NCI-H460 (cell line): ENCODE measurements around the gene CHMP2B. TPM values are rescaled to one million over a fixed set of nuclear protein-coding genes. Genes with fewer than 3 reads are reported as not detected.
"Not testable (repeated sequence)": the region's sequence is repeated elsewhere in the genome, so short reads cannot be mapped to it uniquely, and the experiment has no call there.

Experiments
- DNase-seq: peaks from one replicate; pipeline ENCODE4 v3.0.0-alpha.2; 2016; ENCODE audit warnings: low read depth; ENCODE audit errors: extremely low read depth
- total RNA-seq: library from RNA; depleted of rRNA; stranded (reverse); fragments of >200 nt; shearing (Covaris generic); gene quantifications from 2 replicates; pipeline ENCODE4 v1.2.3, GENCODE V29; 2014

The CHMP2B gene
- total RNA-seq, 1 experiment from 2014 or later = 21.7 TPM

- no peak for DNase-seq
These were observed 1.2 kb downstream of the CHMP2B start for GRCh38 chr3:87228316-87228715.

GRCh38 chr3:87229113-87229512 lies 2.0 kb downstream of the CHMP2B start:
- DNase-seq = no peak

DNA sequence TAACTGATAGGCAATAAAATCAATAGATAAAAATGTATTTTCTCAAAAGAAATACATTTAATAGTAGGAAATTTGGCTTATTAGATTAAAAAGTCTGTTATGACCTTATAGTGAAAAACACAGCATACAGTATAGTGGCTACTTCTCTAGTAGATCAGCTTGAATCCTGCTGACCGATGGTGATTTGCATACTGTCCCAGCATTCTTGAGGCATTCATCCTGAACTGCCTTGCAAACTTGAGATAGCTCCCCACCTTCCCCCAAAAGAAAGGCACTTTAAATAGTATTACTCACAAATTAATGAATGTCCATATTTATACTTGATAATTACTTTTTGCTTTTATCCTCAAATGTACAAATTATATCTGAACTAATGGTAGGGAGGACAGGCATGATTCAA lies 6.7 kb downstream of the CHMP2B start:
- DNase-seq = no peak

- DNase-seq = no peak
These were observed 9.0 kb downstream of the CHMP2B start for GRCh38 chr3:87236093-87236492.

- DNase-seq = no peak
These were observed 19.7 kb downstream of the CHMP2B start for GRCh38 chr3:87246662-87247429.

DNA sequence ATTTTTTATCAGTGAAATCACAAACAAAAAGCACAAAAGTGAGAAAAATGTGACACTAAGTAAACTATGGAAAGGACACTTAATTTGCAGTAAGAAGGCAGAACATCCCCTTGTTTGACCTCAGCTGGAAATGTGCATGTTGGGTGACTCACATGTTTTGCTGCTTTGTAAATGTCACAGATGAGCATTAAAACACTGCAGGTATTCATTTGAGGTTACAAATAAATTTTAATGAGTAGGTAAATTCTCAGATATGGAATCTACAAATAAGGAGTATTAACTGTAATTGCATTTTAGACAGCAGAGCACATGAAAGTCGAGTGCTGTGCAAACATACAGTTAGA lies 20.3 kb downstream of the CHMP2B start:
- no peak for DNase-seq

DNA sequence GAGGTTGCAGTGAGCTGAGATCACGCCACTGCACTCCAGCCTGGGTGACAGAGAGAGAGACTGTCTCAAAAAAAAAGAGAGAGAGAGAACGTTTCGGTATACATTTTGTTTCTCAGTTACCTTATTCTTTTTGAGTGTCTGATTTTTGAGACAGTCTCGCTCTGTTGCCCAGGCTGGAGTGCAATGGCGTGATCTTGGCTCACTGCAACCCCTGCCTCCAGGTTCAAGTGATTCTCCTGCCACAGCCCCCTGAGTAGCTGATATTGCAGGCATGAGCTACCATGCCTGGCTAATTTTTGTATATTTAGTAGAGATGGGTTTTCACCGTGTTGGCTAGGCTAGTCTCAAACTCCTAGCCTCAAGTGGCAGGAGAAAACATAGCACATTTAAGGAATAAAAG lies 21.1 kb downstream of the CHMP2B start:
- DNase-seq = not testable (repeated sequence)

GRCh38 chr3:87248831-87249230 lies 21.7 kb downstream of the CHMP2B start:
- DNase-seq = no peak

DNA sequence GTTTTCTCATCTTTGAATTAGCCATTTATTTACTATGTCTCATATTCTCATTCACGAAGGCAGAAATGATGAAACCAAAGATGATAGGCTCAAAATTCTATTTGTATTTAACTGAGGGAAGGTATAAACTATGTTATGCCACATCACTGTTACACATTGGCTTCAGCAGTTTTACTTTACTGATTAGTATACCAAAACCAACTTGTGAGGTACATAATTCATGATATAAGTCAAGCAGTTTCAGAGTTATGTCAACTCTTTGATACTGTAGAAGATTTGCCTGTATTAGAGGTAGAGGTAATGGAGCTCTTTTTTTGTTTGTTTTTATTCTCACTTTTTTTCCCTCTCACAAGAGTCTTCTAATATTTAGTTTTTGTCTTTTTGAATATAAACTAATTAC lies 22.9 kb downstream of the CHMP2B start:
- DNase-seq = no peak

DNA sequence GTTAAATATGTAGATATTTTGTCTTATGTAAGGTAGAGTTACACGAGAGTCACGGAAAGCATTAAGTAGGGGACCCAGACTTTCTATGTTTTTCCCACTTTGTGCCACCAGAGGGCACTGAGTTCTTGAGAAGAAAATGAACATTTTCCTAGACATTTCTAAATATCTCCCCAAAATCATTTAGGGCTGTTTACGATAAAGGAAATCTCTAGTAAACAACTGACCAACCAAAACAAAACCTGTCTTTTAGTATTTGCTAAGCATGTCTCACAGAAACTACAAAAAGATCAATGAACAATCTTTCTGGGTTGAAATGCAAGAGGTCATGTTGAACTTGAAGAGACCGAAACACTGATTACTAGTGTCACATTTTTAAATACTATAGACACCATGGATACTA lies 33.2 kb downstream of the CHMP2B start:
- peak; percentile 14 for DNase-seq

GRCh38 chr3:87261925-87262324 lies 34.8 kb downstream of the CHMP2B start:
- no peak for DNase-seq

- DNase-seq = no peak
These were observed 41.0 kb downstream of the CHMP2B start for GRCh38 chr3:87267953-87268645.

- no peak for DNase-seq
These were observed 41.6 kb downstream of the CHMP2B start for GRCh38 chr3:87268646-87269211.

- no peak for DNase-seq
These were observed 42.6 kb downstream of the CHMP2B start for GRCh38 chr3:87269723-87270122.

DNA sequence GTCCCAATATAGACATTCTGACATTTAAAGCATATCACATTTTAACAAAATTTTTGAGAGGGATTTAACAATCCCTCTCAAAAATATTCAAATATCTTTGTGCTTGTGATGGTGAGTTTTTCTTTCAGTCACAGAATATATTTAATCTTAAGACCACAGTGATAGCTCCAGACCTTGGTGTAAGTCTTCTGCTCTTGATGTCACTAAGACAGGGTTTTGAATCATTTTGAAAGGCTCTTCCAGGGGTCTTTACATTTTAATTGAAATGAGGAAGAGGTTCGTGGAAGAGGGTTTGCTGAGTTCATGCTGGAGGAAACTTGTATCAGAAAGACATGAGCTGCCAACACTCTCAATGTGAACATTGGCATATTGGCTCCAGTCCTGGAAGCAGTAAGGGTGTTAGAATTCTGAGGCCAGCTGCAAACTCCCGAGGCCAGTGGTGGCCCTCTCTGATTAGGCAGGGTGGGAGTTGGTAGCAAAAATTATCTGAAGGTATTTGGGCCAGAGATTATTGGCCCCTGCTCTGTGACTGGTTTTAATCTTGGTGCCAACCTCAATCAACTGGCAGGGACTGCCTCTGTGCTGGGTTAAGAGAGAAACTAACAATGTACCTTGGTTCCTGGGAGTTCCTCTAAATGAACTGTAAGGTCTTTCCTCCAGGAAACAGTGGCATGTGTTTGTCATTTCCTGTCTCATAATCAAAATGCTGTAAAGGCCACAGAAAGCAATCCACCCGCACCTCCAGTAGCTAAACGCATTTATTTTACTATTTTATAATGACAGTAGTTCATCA lies 44.0 kb downstream of the CHMP2B start:
- no peak for DNase-seq

GRCh38 chr3:87272718-87273341 lies 45.7 kb downstream of the CHMP2B start:
- DNase-seq = no peak

DNA sequence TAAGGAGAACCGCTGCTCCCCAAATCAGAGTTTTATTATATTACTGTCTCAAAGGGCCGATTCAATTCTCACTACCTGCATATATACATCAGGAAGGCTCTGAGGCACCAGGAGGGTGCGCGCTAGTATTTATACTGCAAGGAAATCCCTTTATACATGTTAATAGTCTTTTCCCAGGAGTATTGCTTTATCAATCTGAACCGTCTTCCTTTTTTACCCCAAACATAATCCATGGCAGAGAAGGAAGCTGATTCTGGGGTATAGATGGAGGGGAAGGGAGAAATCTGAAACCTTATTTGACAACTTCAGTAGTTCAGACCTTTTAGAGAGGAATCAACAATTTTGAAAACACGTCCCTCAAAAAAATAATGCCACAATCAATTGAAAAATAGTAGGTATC lies 49.4 kb downstream of the CHMP2B start, which contains the start of gene POU1F1:
TSS of gene POU1F1 (minus strand) at position 101 of the 400 bp plus-strand sequence. CDS start 122 bp downstream, outside the sequence.
- DNase-seq = no peak

DNA sequence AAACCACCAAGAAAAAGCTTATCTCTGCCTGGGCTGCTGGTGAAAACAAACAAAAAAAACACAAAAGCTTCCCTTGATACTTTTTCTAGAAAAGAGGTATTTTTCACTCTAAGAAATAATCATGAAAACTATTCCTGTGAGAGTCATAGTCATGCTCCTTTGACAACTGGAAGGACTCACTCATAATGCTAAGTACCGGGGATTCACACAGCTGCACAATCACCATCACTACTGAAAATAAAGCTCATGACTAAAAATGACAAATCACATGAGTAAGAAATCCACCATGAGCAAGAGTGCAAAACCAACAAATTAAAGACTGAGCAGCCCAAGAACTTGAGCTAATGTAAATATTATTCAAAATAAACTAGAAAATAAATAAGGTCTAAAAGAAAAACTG lies 59.9 kb downstream of the CHMP2B start:
- DNase-seq = no peak

DNA sequence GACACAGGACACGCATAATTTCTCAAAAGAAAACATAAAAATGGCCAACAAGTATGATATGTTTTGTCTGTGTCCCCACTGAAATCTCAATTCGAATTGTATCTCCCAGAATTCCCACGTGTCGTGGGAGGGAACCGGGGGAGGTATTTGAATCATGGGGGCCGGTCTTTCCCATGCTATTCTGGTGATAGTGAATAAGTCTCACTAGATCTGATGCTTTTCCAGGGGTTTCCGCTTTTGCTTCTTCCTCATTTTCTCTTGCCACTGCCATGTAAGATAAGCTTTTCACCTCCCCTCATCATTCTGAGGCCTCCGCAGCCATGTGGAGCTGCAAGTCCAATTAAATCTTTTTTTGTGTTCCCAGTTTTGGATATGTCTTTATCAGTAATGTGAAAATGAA lies 61.3 kb downstream of the CHMP2B start:
- no peak for DNase-seq

GRCh38 chr3:87298111-87298718 lies 71.1 kb downstream of the CHMP2B start:
- DNase-seq = peak; percentile 45
